ENCODE results near the gene OSTC.

GRCh38 chr4:108624263-108625056 lies 25.9 kb upstream of the OSTC start:
- TF ChIP-seq CTCF (IDR thresholded peaks at IDR 0.05 in 2 of 3, conservative IDR thresholded peaks at IDR 0.05 in 1 of 3; ENCODE audit: borderline replicate concordance in 1 of 3, insufficient read depth in 1 of 3, low read depth in 2 of 3, low read length in 2 of 3) (no peak), EZH2 (IDR thresholded peaks at IDR 0.05) (no peak), SRF (IDR thresholded peaks at IDR 0.05; ENCODE audit: low read depth) (no peak), SIN3A (IDR thresholded peaks at IDR 0.05; ENCODE audit: low read depth) (no peak), YY1 (IDR thresholded peaks at IDR 0.05; ENCODE audit: extremely low read depth, insufficient replicate concordance, low read depth, low read length) (no peak), POLR2AphosphoS5 (IDR thresholded peaks at IDR 0.05; ENCODE audit: low read depth, low read length) (no peak), ZFX (IDR thresholded peaks at IDR 0.05) (no peak), TCF7L2 (IDR thresholded peaks at IDR 0.05; ENCODE audit: borderline replicate concordance, extremely low read depth, insufficient read depth, insufficient read length) (no peak), REST (IDR thresholded peaks at IDR 0.05; ENCODE audit: low read depth) (no peak)
